Measurements from ENCODE around the gene ZNF664. TPM values are rescaled to one million over a fixed set of nuclear protein-coding genes. Genes with fewer than 3 reads are reported as not detected.
A peak's percentile ranks its signal among the peaks of the same experiment; 100 is the strongest.

ZNF664 gene
- polyA plus RNA-seq, 1 donor from 2014 or later, result 146 TPM

GRCh38 chr12:123983822-123984485 lies 10.9 kb downstream of the ZNF664 start:
- Histone ChIP-seq H3K9me2 (ENCODE audit: insufficient read depth, low read length) (no peaks in the 10 kb centered on the region), H3F3A (ENCODE audit: insufficient read depth, low read length, poor library complexity, severe bottlenecking) (no peaks in the 10 kb centered on the region), H3K9ac (ENCODE audit: low read length) (no peak overlapping the region), H2AFZ (ENCODE audit: low read depth, low read length) (no peak overlapping the region), H3K4me3 (ENCODE audit: low read length) (no peak overlapping the region), H3K27ac (ENCODE audit: low read length) (no peak overlapping the region), H3K36me3 (ENCODE audit: insufficient read depth, low read length) (peaks cover 7% of the 10 kb centered on the region), H3K9me3 (ENCODE audit: low read length) (no peaks in the 10 kb centered on the region), H3K27me3 (ENCODE audit: insufficient read depth, low read depth, low read length) (no peaks in the 10 kb centered on the region), H3K79me2 (replicated peaks; ENCODE audit: insufficient read depth, low read length) (peaks cover 87% of the 10 kb centered on the region), H3K4me2 (ENCODE audit: low read length) (no peak overlapping the region), H4K20me1 (ENCODE audit: insufficient read depth) (peaks cover 18% of the 10 kb centered on the region)
- TF ChIP-seq, protein P1, sequence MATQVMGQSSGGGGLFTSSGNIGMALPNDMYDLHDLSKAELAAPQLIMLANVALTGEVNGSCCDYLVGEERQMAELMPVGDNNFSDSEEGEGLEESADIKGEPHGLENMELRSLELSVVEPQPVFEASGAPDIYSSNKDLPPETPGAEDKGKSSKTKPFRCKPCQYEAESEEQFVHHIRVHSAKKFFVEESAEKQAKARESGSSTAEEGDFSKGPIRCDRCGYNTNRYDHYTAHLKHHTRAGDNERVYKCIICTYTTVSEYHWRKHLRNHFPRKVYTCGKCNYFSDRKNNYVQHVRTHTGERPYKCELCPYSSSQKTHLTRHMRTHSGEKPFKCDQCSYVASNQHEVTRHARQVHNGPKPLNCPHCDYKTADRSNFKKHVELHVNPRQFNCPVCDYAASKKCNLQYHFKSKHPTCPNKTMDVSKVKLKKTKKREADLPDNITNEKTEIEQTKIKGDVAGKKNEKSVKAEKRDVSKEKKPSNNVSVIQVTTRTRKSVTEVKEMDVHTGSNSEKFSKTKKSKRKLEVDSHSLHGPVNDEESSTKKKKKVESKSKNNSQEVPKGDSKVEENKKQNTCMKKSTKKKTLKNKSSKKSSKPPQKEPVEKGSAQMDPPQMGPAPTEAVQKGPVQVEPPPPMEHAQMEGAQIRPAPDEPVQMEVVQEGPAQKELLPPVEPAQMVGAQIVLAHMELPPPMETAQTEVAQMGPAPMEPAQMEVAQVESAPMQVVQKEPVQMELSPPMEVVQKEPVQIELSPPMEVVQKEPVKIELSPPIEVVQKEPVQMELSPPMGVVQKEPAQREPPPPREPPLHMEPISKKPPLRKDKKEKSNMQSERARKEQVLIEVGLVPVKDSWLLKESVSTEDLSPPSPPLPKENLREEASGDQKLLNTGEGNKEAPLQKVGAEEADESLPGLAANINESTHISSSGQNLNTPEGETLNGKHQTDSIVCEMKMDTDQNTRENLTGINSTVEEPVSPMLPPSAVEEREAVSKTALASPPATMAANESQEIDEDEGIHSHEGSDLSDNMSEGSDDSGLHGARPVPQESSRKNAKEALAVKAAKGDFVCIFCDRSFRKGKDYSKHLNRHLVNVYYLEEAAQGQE (IDR thresholded peaks at IDR 0.05; ENCODE audit: borderline replicate concordance), result no peak
- TF ChIP-seq MXI1 (conservative IDR thresholded peaks at IDR 0.05; ENCODE audit: poor library complexity, severe bottlenecking), result no peak
- peak; percentile 79 for TF ChIP-seq RAD21 (conservative IDR thresholded peaks at IDR 0.05)
- peak; percentile 75 for TF ChIP-seq SMC3 (conservative IDR thresholded peaks at IDR 0.05; ENCODE audit: poor library complexity)
- peak; percentile 74 for TF ChIP-seq CTCF (IDR thresholded peaks at IDR 0.05; ENCODE audit: poor library complexity, severe bottlenecking)

GRCh38 chr12:123984903-123985302 lies 11.9 kb downstream of the ZNF664 start:
- no peaks in the 10 kb centered on the region for H3F3A ChIP-seq (ENCODE audit: insufficient read depth, low read length, poor library complexity, severe bottlenecking)
- no peaks in the 10 kb centered on the region for H3K27me3 ChIP-seq (ENCODE audit: insufficient read depth, low read depth, low read length)
- H4K20me1 ChIP-seq (ENCODE audit: insufficient read depth), result peaks cover 18% of the 10 kb centered on the region
- TF ChIP-seq EZH2 (IDR thresholded peaks at IDR 0.05; ENCODE audit: borderline replicate concordance, insufficient read depth, low read length, poor library complexity, severe bottlenecking), result no peak
- no peak for TF ChIP-seq MXI1 (conservative IDR thresholded peaks at IDR 0.05; ENCODE audit: poor library complexity, severe bottlenecking)
- no peak for TF ChIP-seq SMC3 (conservative IDR thresholded peaks at IDR 0.05; ENCODE audit: poor library complexity)
- no peak for TF ChIP-seq CTCF (IDR thresholded peaks at IDR 0.05; ENCODE audit: poor library complexity, severe bottlenecking)
- TF ChIP-seq, protein P1 (IDR thresholded peaks at IDR 0.05; ENCODE audit: borderline replicate concordance), result no peak
- TF ChIP-seq TAF1 (IDR thresholded peaks at IDR 0.05; ENCODE audit: low read depth), result no peak
- no peak for TF ChIP-seq RAD21 (conservative IDR thresholded peaks at IDR 0.05)
- no peak for TF ChIP-seq POLR2AphosphoS5 (IDR thresholded peaks at IDR 0.05)
- no peak for TF ChIP-seq EP300 (conservative IDR thresholded peaks at IDR 0.05; ENCODE audit: poor library complexity, severe bottlenecking)
- H3K4me2 ChIP-seq (ENCODE audit: low read length), result no peak overlapping the region
- H2AFZ ChIP-seq (ENCODE audit: low read depth, low read length), result no peak overlapping the region
- H3K4me3 ChIP-seq (ENCODE audit: low read length), result no peak overlapping the region
- peaks cover 7% of the 10 kb centered on the region for H3K36me3 ChIP-seq (ENCODE audit: insufficient read depth, low read length)
- no peak overlapping the region for H3K9ac ChIP-seq (ENCODE audit: low read length)
- H3K79me2 ChIP-seq (replicated peaks; ENCODE audit: insufficient read depth, low read length), result peaks cover 80% of the 10 kb centered on the region
- no peaks in the 10 kb centered on the region for H3K9me2 ChIP-seq (ENCODE audit: insufficient read depth, low read length)
- H3K9me3 ChIP-seq (ENCODE audit: low read length), result no peaks in the 10 kb centered on the region
- H3K27ac ChIP-seq (ENCODE audit: low read length), result no peak overlapping the region
